K562 (cell line): Measurements from ENCODE around the gene ADD2. TPM values are rescaled to one million over a fixed set of nuclear protein-coding genes. Genes with fewer than 3 reads are reported as not detected.

Experiments
- CBFA2T3 ChIP-seq: fragments of 450-650 bp; IDR thresholded peaks from 2 replicates; pipeline ENCODE4 v1.6.1; 2017
- CREM ChIP-seq: IDR thresholded peaks from 2 replicates; pipeline ENCODE4 v1.6.1; 2014; ENCODE audit warnings: antibody characterized with exemption, low read depth
- CSDE1 ChIP-seq, 2 experiments: fragments of 450-650 bp; IDR thresholded peaks; 2 replicates each; pipeline ENCODE4 v1.6.1; 2016; ENCODE audit warnings: mild to moderate bottlenecking in 1 of 2
- SMAD4 ChIP-seq: fragments of 250-450 bp; sonication (Bioruptor Pico); conservative IDR thresholded peaks from 2 replicates; pipeline ENCODE4 v1.8.0; 2021; ENCODE audit warnings: inconsistent platforms, mild to moderate bottlenecking, moderate library complexity
- ZNF75A ChIP-seq: fragments of 450-650 bp; formaldehyde crosslinking; IDR thresholded peaks from 2 replicates; pipeline ENCODE4 v1.4.0; 2020; ENCODE audit warnings: mild to moderate bottlenecking
- polyA plus RNA-seq, 8 experiments: library from polyadenylated mRNA; depleted of rRNA in 4 of 8; stranded (reverse) in 5 of 8; unstranded in 3 of 8; fragments of >200 nt; fragmentation: Nextera tagmentation in 2 of 8; fragmentation: Illumina TruSeq in 1 of 8; extraction: Ambion mirVana in 2 of 8; extraction: Trizol in 1 of 8; gene quantifications; 2 replicates each; pipeline versions ENCODE4 v1.2.1 to v1.2.3, GENCODE V29; 2011 to 2014; ENCODE audit warnings: inconsistent platforms in 1 of 8, missing spikeins in 1 of 8
- total RNA-seq, 7 experiments: library from RNA; depleted of rRNA in 6 of 7; stranded (reverse); fragments of >200 nt in 6 of 7; fragmentation: Illumina TruSeq in 2 of 7; extraction: Trizol in 2 of 7; gene quantifications; 2 replicates each; pipeline versions ENCODE4 v1.2.1 to v1.2.3, GENCODE V29; 2011 to 2021; ENCODE audit warnings: low replicate concordance in 1 of 7
- TF ChIP-seq, protein P1 (sequence below): fragments of 250-450 bp; sonication (Bioruptor Pico); IDR thresholded peaks from 2 replicates; pipeline ENCODE4 v1.5.0; 2021; ENCODE audit warnings: mild to moderate bottlenecking, moderate library complexity
- TF ChIP-seq, protein P2 (sequence below), 2 experiments: fragments of 450-650 bp; conservative IDR thresholded peaks; 2 replicates each; pipeline ENCODE4 v1.6.1; 2017; ENCODE audit warnings: mild to moderate bottlenecking in 2 of 2, moderate library complexity in 2 of 2
- TF ChIP-seq, protein P3 (sequence below): fragments of 250-450 bp; sonication (Bioruptor Pico); IDR thresholded peaks from 2 replicates; pipeline ENCODE4 v1.8.0; 2022; ENCODE audit warnings: inconsistent platforms

Gene ADD2
- total and polyA plus RNA-seq, 9 of the 15 experiments (the other 6 are each of a cell fraction or from before 2014, with no cell fraction given) = 3.5 to 63.0 (median 36.2) TPM

DNA sequence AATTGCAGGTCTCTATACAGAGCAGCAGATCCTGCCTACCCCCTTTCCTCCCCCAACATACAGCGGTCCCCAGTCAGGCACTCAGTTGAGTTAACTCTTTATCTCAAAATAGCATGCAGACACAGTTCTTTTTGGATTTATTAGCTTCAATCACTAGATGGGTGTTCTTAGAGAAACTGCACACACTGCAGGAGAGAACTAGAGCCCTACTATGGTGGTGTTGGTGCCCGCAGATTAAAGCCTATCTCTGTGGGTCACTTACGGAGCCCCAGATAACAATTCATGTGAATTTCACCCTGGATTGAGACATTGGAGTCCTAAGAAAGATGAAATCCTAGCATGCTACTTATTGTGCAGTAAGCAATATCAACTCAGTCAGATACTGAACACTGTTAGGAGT lies 11.9 kb downstream of the ADD2 start (continued):
- TF ChIP-seq, protein P1, sequence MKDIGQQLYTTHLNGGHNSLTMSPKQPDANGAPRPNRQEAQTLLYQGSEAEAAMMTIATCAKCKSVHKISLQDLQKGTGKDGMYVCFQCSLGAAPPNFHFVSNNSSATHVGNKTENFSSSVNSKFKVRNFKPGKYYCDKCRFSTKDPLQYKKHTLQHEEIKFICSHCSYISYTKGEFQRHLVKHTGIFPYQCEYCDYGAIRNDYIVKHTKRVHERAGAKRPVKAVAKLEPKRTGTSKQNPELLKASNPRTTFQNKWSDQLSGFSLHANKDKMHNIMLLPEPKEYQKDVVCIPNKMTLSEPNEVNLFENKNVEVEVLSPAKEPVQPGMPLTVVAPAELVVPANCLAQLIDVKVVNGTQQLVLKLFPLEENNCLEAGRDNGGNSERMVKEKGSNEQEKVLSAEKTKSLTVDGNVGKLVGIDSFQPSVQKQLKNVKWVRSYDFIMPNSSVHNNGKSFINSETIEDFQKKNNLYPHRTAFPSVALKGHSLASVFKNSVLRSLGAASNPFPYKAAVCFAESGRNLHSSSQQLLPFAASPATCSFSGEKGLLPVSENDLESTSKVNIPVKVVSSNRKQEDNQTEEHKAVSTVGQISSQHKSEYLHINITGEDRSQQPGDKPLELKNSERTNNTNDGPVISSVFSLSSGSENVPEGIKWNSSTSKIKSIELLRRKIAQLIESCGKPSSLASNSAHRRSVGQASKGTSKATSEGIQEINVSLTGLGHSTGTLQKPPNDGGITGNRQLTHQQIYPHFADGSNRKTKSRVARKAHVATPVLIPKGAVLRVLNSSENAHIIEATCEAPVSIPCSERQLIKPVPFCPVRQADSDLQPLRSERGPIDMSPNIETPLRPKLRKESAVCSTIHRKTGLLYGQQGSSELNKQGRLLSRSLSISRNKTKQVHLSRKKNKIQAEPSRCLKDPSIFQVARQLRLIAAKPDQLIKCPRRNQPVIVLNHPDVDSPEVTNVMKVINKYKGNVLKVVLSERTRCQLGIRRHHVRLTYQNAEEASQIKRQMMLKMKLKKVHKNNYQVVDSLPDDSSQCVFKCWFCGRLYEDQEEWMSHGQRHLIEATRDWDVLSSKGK (CRISPR knock-in tag) = no peak
- TF ChIP-seq SMAD4 (CRISPR knock-in tag) (no peak), ZNF75A (no peak), CSDE1 (IDR thresholded peaks at IDR 0.05) (no peak), CBFA2T3 (peak; percentile 56), CREM (no peak)
- TF ChIP-seq, protein P2, sequence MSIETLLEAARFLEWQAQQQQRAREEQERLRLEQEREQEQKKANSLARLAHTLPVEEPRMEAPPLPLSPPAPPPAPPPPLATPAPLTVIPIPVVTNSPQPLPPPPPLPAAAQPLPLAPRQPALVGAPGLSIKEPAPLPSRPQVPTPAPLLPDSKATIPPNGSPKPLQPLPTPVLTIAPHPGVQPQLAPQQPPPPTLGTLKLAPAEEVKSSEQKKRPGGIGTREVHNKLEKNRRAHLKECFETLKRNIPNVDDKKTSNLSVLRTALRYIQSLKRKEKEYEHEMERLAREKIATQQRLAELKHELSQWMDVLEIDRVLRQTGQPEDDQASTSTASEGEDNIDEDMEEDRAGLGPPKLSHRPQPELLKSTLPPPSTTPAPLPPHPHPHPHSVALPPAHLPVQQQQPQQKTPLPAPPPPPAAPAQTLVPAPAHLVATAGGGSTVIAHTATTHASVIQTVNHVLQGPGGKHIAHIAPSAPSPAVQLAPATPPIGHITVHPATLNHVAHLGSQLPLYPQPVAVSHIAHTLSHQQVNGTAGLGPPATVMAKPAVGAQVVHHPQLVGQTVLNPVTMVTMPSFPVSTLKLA (conservative IDR thresholded peaks at IDR 0.05) = no peak
- TF ChIP-seq, protein P3, sequence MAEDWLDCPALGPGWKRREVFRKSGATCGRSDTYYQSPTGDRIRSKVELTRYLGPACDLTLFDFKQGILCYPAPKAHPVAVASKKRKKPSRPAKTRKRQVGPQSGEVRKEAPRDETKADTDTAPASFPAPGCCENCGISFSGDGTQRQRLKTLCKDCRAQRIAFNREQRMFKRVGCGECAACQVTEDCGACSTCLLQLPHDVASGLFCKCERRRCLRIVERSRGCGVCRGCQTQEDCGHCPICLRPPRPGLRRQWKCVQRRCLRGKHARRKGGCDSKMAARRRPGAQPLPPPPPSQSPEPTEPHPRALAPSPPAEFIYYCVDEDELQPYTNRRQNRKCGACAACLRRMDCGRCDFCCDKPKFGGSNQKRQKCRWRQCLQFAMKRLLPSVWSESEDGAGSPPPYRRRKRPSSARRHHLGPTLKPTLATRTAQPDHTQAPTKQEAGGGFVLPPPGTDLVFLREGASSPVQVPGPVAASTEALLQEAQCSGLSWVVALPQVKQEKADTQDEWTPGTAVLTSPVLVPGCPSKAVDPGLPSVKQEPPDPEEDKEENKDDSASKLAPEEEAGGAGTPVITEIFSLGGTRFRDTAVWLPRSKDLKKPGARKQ = no peak
